ENCODE measurements around the gene GRK7.

DNA sequence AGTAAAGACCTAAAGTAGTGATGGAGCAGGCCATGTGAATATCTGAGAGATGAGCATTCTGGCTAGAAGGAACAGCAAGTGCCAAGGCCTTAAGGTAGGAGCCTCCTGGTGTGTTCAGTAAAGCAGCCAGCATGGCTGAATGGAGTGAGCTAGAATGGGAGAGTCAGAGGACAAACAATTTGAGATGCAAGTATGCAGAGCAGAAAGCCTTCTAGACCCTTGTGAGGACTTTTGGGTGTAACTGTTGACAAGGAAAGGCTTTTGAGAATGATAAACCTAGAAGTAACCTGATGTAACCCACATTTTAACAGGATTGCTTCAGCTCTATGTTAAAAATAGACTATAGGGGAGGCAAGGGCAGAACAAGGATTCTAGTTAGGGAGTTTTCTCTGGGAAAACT, 40.0 kb upstream of the GRK7 start:
- TF ChIP-seq, protein P1, sequence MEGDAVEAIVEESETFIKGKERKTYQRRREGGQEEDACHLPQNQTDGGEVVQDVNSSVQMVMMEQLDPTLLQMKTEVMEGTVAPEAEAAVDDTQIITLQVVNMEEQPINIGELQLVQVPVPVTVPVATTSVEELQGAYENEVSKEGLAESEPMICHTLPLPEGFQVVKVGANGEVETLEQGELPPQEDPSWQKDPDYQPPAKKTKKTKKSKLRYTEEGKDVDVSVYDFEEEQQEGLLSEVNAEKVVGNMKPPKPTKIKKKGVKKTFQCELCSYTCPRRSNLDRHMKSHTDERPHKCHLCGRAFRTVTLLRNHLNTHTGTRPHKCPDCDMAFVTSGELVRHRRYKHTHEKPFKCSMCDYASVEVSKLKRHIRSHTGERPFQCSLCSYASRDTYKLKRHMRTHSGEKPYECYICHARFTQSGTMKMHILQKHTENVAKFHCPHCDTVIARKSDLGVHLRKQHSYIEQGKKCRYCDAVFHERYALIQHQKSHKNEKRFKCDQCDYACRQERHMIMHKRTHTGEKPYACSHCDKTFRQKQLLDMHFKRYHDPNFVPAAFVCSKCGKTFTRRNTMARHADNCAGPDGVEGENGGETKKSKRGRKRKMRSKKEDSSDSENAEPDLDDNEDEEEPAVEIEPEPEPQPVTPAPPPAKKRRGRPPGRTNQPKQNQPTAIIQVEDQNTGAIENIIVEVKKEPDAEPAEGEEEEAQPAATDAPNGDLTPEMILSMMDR (CRISPR knock-in tag; IDR thresholded peaks at IDR 0.05): no peak
- TF ChIP-seq FIP1L1 (IDR thresholded peaks at IDR 0.05; ENCODE audit: borderline replicate concordance, insufficient read depth, low read depth, low read length) (no peak), EZH2 (conservative IDR thresholded peaks at IDR 0.05; ENCODE audit: low read depth, low read length) (no peak), ADNP (CRISPR knock-in tag; IDR thresholded peaks at IDR 0.05) (no peak)
